Nephron progenitor cell (in vitro differentiated cells): Measurements from ENCODE around the gene RAG2.

Source experiments
- DNase-seq: peaks from one replicate; pipeline ENCODE4 v3.0.0; 2021
- H3K27ac Mint-ChIP-seq: 2 replicates; pipeline ENCODE4 v1.8.0; 2021; ENCODE audit warnings: mild to moderate bottlenecking, moderate library complexity, mixed read lengths
- H3K27me3 Mint-ChIP-seq: 2 replicates; pipeline ENCODE4 v1.8.0; 2021; ENCODE audit warnings: mild to moderate bottlenecking, low read depth, mixed read lengths; ENCODE audit not compliant: poor library complexity
- H3K36me3 Mint-ChIP-seq: 2 replicates; pipeline ENCODE4 v1.8.0; 2021; ENCODE audit warnings: low read depth, mixed read lengths
- H3K4me1 Mint-ChIP-seq: 2 replicates; pipeline ENCODE4 v1.8.0; 2021; ENCODE audit warnings: mixed read lengths
- H3K4me3 Mint-ChIP-seq: 2 replicates; pipeline ENCODE4 v1.8.0; 2021; ENCODE audit warnings: mild to moderate bottlenecking, moderate library complexity, mixed read lengths
- H3K9me3 Mint-ChIP-seq: 2 replicates; pipeline ENCODE4 v1.8.0; 2021; ENCODE audit warnings: mild to moderate bottlenecking, moderate library complexity, mixed read lengths
- TF ChIP-seq, protein P1 (sequence below): fragments of 200-600 bp; sonication (generic); IDR thresholded peaks from 2 replicates; pipeline ENCODE4 v1.5.0; 2021; ENCODE audit warnings: antibody characterized with exemption

The RAG2 gene

DNA sequence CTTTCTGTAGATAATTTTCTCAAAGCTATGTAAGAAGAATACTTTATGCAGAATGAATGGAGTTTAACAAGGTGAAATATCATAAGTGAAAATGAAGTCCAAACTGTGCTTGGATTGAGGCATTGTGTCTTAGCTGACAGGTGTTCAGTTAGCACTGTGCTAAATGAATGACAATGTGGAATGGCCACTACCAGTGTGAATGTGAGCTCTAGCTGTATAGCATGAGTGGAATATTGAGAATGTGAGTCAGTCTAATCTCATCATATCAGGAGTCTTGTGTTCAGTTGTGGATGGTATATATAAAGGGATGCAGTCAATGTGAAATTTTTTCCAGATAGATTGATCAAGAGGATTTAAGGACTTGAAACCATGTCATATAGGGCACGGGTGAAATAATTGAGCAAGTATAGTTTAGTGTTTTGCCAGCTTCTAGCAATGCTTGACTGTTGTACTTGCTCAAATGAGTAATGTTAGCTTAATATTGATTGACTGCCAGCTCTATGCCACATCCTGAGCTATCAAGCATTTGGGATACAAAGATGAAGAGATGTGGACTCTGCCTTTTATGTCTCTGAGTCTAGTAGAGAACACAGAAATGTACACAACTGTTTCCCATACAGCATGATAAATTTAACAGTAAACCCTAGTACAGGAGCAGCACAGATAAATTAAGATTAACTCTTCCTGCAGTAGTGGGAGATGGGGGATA lies 10.6 kb upstream of the RAG2 start:
- Mint-ChIP-seq H3K4me3 (no peak overlapping the region), H3K27me3 (no peaks in the 10 kb centered on the region), H3K9me3 (peaks cover 4% of the 10 kb centered on the region), H3K36me3 (peaks cover 14% of the 10 kb centered on the region), H3K27ac (no peak overlapping the region), H3K4me1 (no peaks in the 10 kb centered on the region)
- TF ChIP-seq, protein P1, sequence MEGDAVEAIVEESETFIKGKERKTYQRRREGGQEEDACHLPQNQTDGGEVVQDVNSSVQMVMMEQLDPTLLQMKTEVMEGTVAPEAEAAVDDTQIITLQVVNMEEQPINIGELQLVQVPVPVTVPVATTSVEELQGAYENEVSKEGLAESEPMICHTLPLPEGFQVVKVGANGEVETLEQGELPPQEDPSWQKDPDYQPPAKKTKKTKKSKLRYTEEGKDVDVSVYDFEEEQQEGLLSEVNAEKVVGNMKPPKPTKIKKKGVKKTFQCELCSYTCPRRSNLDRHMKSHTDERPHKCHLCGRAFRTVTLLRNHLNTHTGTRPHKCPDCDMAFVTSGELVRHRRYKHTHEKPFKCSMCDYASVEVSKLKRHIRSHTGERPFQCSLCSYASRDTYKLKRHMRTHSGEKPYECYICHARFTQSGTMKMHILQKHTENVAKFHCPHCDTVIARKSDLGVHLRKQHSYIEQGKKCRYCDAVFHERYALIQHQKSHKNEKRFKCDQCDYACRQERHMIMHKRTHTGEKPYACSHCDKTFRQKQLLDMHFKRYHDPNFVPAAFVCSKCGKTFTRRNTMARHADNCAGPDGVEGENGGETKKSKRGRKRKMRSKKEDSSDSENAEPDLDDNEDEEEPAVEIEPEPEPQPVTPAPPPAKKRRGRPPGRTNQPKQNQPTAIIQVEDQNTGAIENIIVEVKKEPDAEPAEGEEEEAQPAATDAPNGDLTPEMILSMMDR: no peak
- DNase-seq: no peak

DNA sequence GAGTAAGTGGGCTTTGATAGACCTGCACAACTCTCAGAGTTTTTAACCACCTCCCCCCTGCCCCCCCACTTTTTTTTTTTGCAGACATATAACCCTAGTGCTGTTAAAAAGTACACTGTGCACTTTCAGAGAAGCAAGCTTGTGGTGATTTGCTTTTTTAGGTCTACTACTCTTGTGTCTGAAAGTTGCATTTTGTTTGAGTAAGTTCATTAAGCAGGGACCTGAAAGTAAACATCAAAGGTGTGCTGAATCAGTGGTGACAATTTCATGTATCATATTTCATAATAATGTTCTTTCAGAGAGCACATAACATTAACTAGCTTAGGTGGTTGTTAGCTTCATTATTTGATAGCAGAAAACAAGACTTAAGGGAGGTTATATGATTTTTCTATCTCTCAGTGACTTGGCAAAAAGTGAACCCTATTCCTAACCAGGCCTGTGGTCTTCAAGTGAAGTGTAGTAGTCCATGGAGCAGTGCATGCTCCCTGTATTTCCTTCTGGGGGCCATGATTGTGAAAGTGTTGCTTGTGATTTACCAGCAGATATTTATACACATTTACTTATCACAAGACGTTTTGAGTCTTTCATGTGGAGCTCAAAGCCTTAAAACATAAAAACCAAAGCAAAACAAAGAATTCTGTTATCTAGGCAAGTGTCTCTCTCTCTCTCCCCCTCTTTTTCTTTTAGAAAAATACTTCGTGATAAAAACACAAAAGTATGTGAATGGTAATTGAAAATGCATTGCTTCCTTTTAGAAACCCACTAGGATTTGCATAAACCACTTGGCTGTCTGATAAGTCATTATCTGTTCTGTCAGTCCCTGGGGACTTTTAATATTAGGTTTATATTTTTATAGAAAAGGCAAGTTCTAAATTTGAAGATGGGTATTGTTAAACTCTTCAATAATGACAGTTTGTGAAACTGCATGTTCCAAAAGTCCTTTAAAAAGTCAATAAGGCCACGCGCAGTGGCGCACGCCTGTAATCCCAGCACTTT lies 7.5 kb upstream of the RAG2 start:
- no peaks in the 10 kb centered on the region for H3K27me3 Mint-ChIP-seq
- no peak for DNase-seq
- TF ChIP-seq, protein P1: no peak
- no peaks in the 10 kb centered on the region for H3K9me3 Mint-ChIP-seq
- H3K4me3 Mint-ChIP-seq: no peak overlapping the region
- H3K36me3 Mint-ChIP-seq: peaks cover under 1% of the 10 kb centered on the region
- H3K4me1 Mint-ChIP-seq: no peaks in the 10 kb centered on the region
- H3K27ac Mint-ChIP-seq: no peak overlapping the region

DNA sequence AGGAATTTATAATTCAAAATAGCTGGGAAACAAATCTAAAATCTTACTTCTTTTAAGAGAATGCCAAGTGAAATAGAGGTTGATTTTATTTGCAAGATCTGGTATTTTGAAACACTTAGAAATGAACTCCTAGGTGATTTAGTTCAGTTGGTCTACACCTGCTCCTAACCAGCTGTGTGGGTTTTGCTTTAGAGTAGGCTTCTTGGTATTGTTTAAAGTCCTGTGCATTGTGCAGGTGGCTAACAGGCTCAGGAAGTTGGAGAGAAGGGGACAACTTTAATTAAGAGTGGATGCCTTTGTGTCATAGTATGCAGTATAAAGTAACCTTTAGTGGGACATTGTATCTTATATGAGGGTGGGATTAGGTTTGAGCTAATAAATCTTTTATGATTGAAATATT lies 4.1 kb upstream of the RAG2 start:
- H3K36me3 Mint-ChIP-seq: no peaks in the 10 kb centered on the region
- TF ChIP-seq, protein P1: no peak
- H3K27ac Mint-ChIP-seq: no peak overlapping the region
- no peaks in the 10 kb centered on the region for H3K9me3 Mint-ChIP-seq
- no peaks in the 10 kb centered on the region for H3K4me1 Mint-ChIP-seq
- H3K4me3 Mint-ChIP-seq: no peak overlapping the region
- H3K27me3 Mint-ChIP-seq: no peaks in the 10 kb centered on the region
- DNase-seq: no peak

DNA sequence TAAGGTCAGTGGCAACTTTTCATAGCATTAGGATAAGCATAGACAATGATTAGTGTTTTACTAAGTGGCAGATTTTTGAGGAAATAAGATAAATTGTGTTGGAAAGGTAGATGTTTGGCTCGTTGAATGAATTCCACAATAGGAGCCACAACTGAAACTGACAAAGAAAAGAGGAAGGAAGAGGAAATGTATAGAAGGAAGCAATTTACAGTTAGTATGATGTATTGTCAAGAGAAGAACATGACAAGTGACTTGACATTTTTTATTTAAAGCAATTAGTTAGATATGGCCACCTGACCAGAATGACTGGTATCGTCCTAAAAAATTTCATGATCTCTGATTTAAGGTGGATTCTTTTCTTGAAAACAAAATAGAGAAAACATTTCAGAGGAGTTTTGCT lies 3.1 kb upstream of the RAG2 start:
- TF ChIP-seq, protein P1: no peak
- no peak for DNase-seq
- Mint-ChIP-seq H3K4me1 (peaks cover 2% of the 10 kb centered on the region), H3K36me3 (no peaks in the 10 kb centered on the region), H3K27ac (no peak overlapping the region), H3K27me3 (no peaks in the 10 kb centered on the region), H3K9me3 (no peaks in the 10 kb centered on the region), H3K4me3 (no peak overlapping the region)

DNA sequence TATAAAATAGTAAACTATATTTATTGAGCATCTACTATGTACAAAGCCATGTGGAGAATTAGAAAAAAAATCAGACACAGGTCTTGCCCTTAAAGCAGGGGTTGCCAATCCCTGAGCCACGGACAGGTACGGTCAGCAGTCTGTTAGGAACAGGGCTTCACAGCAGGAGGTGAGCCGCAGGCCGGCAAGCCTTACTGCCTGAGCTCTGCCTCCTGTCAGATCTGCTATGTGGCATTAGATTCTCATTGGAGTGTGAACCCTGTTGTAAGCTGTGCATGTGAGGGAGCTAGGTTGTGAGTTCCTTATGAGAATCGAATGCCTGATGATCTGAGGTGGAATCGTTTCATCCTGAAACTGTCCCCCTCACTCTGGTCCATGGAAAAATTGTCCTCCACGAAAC lies 2.1 kb upstream of the RAG2 start:
- H3K4me3 Mint-ChIP-seq: no peak overlapping the region
- DNase-seq: peak; percentile 3
- TF ChIP-seq, protein P1: no peak
- H3K27ac Mint-ChIP-seq: no peak overlapping the region
- H3K9me3 Mint-ChIP-seq: no peaks in the 10 kb centered on the region
- no peaks in the 10 kb centered on the region for H3K36me3 Mint-ChIP-seq
- H3K27me3 Mint-ChIP-seq: no peaks in the 10 kb centered on the region
- H3K4me1 Mint-ChIP-seq: peaks cover 12% of the 10 kb centered on the region
